Measurements from ENCODE around the gene DNAH7. TPM values are rescaled to one million over a fixed set of nuclear protein-coding genes. Genes with fewer than 3 reads are reported as not detected.

Gene DNAH7
- polyA plus RNA-seq, 1 donor (not counting 4 experiments of a cell fraction or from before 2014, with no cell fraction given), result 0.17 TPM

DNA sequence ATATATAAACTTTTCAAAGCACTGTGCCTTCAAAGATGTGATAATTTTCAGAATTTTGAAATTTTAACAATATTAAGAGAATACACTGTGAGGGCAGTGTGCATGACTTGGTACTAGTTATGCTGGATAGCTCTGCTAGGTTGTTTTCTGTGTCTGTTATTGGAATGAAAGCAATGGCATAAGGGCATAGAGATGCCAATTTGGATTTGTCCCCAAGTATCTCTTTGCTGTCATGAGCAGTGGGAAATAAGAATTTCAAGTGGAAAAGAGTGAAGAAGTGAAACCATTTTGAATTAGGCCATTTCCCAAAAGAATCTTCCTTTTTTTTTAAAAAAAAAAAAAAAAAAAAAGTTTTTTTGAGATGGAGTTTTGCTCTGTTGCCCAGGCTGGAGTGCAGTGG, 334.8 kb downstream of the DNAH7 start:
- H3K79me2 ChIP-seq (ENCODE audit: control insufficient read depth, insufficient read depth, low read length), result no peaks in the 10 kb centered on the region
- no peak overlapping the region for H3K4me2 ChIP-seq (ENCODE audit: control insufficient read depth, extremely low read depth, insufficient read depth, low read depth, low read length)
- TF ChIP-seq EZH2 (IDR thresholded peaks at IDR 0.05; ENCODE audit: low read length), result no peak
- TF ChIP-seq, protein P1, sequence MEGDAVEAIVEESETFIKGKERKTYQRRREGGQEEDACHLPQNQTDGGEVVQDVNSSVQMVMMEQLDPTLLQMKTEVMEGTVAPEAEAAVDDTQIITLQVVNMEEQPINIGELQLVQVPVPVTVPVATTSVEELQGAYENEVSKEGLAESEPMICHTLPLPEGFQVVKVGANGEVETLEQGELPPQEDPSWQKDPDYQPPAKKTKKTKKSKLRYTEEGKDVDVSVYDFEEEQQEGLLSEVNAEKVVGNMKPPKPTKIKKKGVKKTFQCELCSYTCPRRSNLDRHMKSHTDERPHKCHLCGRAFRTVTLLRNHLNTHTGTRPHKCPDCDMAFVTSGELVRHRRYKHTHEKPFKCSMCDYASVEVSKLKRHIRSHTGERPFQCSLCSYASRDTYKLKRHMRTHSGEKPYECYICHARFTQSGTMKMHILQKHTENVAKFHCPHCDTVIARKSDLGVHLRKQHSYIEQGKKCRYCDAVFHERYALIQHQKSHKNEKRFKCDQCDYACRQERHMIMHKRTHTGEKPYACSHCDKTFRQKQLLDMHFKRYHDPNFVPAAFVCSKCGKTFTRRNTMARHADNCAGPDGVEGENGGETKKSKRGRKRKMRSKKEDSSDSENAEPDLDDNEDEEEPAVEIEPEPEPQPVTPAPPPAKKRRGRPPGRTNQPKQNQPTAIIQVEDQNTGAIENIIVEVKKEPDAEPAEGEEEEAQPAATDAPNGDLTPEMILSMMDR (optimal IDR thresholded peaks at IDR 0.05 in 1 of 3, IDR thresholded peaks at IDR 0.05 in 1 of 3, conservative IDR thresholded peaks at IDR 0.05 in 1 of 3; ENCODE audit: extremely low read depth in 1 of 3, insufficient read depth in 2 of 3, low read length in 3 of 3), result no peak
- peaks cover 0 to 1% of the 10 kb centered on the region in 2 experiments for H3K36me3 ChIP-seq (ENCODE audit: control insufficient read depth in 2 of 2, extremely low read depth in 1 of 2, insufficient read depth in 2 of 2, low read length in 2 of 2)
- H3K4me3 ChIP-seq (ENCODE audit: control insufficient read depth in 2 of 3, extremely low read depth in 1 of 3, insufficient read depth in 2 of 3, low read depth in 1 of 3, low read length in 3 of 3), result no peak overlapping the region
- no peak overlapping the region for H2AFZ ChIP-seq (ENCODE audit: control insufficient read depth, low read length)
- H3K27ac ChIP-seq (ENCODE audit: control insufficient read depth, insufficient read depth, low read length), result no peak overlapping the region
- H4K20me1 ChIP-seq (ENCODE audit: control insufficient read depth, extremely low read depth, insufficient read depth, low read length), result no peaks in the 10 kb centered on the region
- FAIRE-seq (no peak), DNase-seq (ENCODE audit: low read depth, low spot score) (no peak)
- dilution Hi-C loops (cut with MboI; ENCODE audit: extremely low pct_ligation_motif_present, low sequenced_read_pairs), result no loop called here
- no peaks in the 10 kb centered on the region for H3K9me3 ChIP-seq (ENCODE audit: control insufficient read depth, low read depth, low read length)
- no peaks in the 10 kb centered on the region for H3K27me3 ChIP-seq (ENCODE audit: control insufficient read depth, extremely low read depth, insufficient read depth, low read length)
- peaks cover 2% of the 10 kb centered on the region for H3K4me1 ChIP-seq (ENCODE audit: control insufficient read depth, extremely low read depth, insufficient read depth, low read length)
- no peak overlapping the region for H3K9ac ChIP-seq (ENCODE audit: control insufficient read depth, extremely low read depth, insufficient read depth, low read length)
- no peaks in the 10 kb centered on the region for H3K9me1 ChIP-seq (ENCODE audit: control insufficient read depth, extremely low read depth, insufficient read depth, low read length)

DNA sequence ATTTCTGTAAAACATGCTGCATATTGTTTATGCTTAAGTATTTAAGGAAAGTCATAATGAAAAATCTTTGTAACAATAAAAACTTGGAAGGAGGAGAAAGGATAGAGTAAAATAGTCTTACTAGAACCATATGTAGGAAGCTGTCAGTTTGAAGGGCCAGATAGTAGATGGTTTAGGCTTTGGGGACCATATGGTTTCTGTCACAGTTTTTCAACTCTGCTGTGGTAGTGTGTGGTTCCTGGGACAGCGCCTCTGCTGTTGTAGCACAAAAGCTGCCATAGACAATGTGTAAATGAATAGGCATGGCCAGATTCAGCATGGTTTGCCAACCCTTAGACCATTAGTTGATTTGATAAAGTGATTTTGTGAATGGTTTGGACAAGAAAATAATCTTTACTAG, 336.1 kb downstream of the DNAH7 start:
- no peak for DNase-seq (ENCODE audit: low read depth, low spot score)
- H4K20me1 ChIP-seq (ENCODE audit: control insufficient read depth, extremely low read depth, insufficient read depth, low read length), result no peaks in the 10 kb centered on the region
- dilution Hi-C loops (cut with MboI; ENCODE audit: extremely low pct_ligation_motif_present, low sequenced_read_pairs), result no loop called here
- TF ChIP-seq, protein P1 (optimal IDR thresholded peaks at IDR 0.05 in 1 of 3, IDR thresholded peaks at IDR 0.05 in 1 of 3, conservative IDR thresholded peaks at IDR 0.05 in 1 of 3; ENCODE audit: extremely low read depth in 1 of 3, insufficient read depth in 2 of 3, low read length in 3 of 3), result no peak
- no peak for TF ChIP-seq EZH2 (IDR thresholded peaks at IDR 0.05; ENCODE audit: low read length)
- H3K79me2 ChIP-seq (ENCODE audit: control insufficient read depth, insufficient read depth, low read length), result no peaks in the 10 kb centered on the region
- no peak for FAIRE-seq
- no peak overlapping the region for H3K4me3 ChIP-seq (ENCODE audit: control insufficient read depth in 2 of 3, extremely low read depth in 1 of 3, insufficient read depth in 2 of 3, low read depth in 1 of 3, low read length in 3 of 3)
- H3K9me3 ChIP-seq (ENCODE audit: control insufficient read depth, low read depth, low read length), result no peaks in the 10 kb centered on the region
- H3K4me2 ChIP-seq (ENCODE audit: control insufficient read depth, extremely low read depth, insufficient read depth, low read depth, low read length), result no peak overlapping the region
- H3K27ac ChIP-seq (ENCODE audit: control insufficient read depth, insufficient read depth, low read length), result no peak overlapping the region
- H3K9ac ChIP-seq (ENCODE audit: control insufficient read depth, extremely low read depth, insufficient read depth, low read length), result no peak overlapping the region
- H3K9me1 ChIP-seq (ENCODE audit: control insufficient read depth, extremely low read depth, insufficient read depth, low read length), result no peaks in the 10 kb centered on the region
- H3K27me3 ChIP-seq (ENCODE audit: control insufficient read depth, extremely low read depth, insufficient read depth, low read length), result no peaks in the 10 kb centered on the region
- H3K4me1 ChIP-seq (ENCODE audit: control insufficient read depth, extremely low read depth, insufficient read depth, low read length), result peaks cover 2% of the 10 kb centered on the region
- H2AFZ ChIP-seq (ENCODE audit: control insufficient read depth, low read length), result no peak overlapping the region
- H3K36me3 ChIP-seq (ENCODE audit: control insufficient read depth in 2 of 2, extremely low read depth in 1 of 2, insufficient read depth in 2 of 2, low read length in 2 of 2), result peaks cover 0 to 3% of the 10 kb centered on the region in 2 experiments
